GM23338 (cell line): ENCODE results near the gene HAUS5. TPM values are rescaled to one million over a fixed set of nuclear protein-coding genes. Genes with fewer than 3 reads are reported as not detected.

Experiments used
- ATAC-seq: fragments of 200-7000 bp; cut with Tn5 transposase; 3 replicates; pipeline ENCODE4 v1.9.1; 2020
- DNase-seq: peaks from one replicate; pipeline ENCODE4 v3.0.0-alpha.2; 2015; ENCODE audit warnings: low spot score
- H2AFZ ChIP-seq: fragments of 200-600 bp; sonication (generic); 2 replicates; pipeline ENCODE4 v1.8.0; 2016; ENCODE audit warnings: antibody characterized with exemption, mild to moderate bottlenecking, moderate library complexity
- H3F3A ChIP-seq: fragments of 200-600 bp; sonication (generic); replicated peaks from 2 replicates; pipeline ENCODE4 v1.8.0; 2017; ENCODE audit warnings: antibody characterized with exemption, mixed run types, low read depth
- H3K27ac ChIP-seq: fragments of 200-600 bp; sonication (generic); 2 replicates; pipeline ENCODE4 v1.6.1; 2016; ENCODE audit warnings: low read depth
- H3K27me3 ChIP-seq: fragments of 200-600 bp; sonication (generic); 2 replicates; pipeline ENCODE4 v1.8.0; 2016; ENCODE audit warnings: mild to moderate bottlenecking, mixed run types, moderate library complexity; ENCODE audit not compliant: insufficient read depth
- H3K36me3 ChIP-seq: fragments of 200-600 bp; sonication (generic); 2 replicates; pipeline ENCODE4 v1.8.0; 2016; ENCODE audit warnings: mild to moderate bottlenecking; ENCODE audit not compliant: insufficient read depth
- H3K4me1 ChIP-seq: fragments of 200-600 bp; sonication (generic); 2 replicates; pipeline ENCODE4 v1.8.0; 2016; ENCODE audit warnings: mild to moderate bottlenecking, moderate library complexity; ENCODE audit not compliant: insufficient read depth
- H3K4me2 ChIP-seq: fragments of 200-600 bp; sonication (generic); 2 replicates; pipeline ENCODE4 v1.7.1; 2017; ENCODE audit warnings: mixed run types
- H3K4me3 ChIP-seq: fragments of 200-600 bp; sonication (generic); 2 replicates; pipeline ENCODE4 v1.6.1; 2016; ENCODE audit warnings: mixed run types
- H3K79me2 ChIP-seq: fragments of 200-600 bp; sonication (generic); replicated peaks from 2 replicates; pipeline ENCODE4 v1.8.0; 2017; ENCODE audit warnings: mild to moderate bottlenecking; ENCODE audit not compliant: insufficient read depth
- H3K9me2 ChIP-seq: fragments of 200-600 bp; sonication (generic); 2 replicates; pipeline ENCODE4 v1.8.0; 2017; ENCODE audit not compliant: insufficient read depth
- H4K20me1 ChIP-seq: fragments of 200-600 bp; sonication (generic); replicated peaks from 2 replicates; pipeline ENCODE4 v1.8.0; 2017; ENCODE audit warnings: mild to moderate bottlenecking; ENCODE audit not compliant: insufficient read depth
- H3K27ac Mint-ChIP-seq: 2 replicates; pipeline ENCODE4 v1.8.0; 2020; ENCODE audit warnings: inconsistent platforms, mild to moderate bottlenecking, moderate library complexity, mixed read lengths
- H3K27me3 Mint-ChIP-seq: 3 replicates; pipeline ENCODE4 v1.8.0; 2022; ENCODE audit warnings: low read depth, mild to moderate bottlenecking, moderate library complexity, mixed read lengths, inconsistent platforms; ENCODE audit not compliant: insufficient read depth, poor library complexity
- H3K36me3 Mint-ChIP-seq: 3 replicates; pipeline ENCODE4 v1.8.0; 2021; ENCODE audit warnings: low read depth, mild to moderate bottlenecking, inconsistent platforms, moderate library complexity, mixed read lengths
- H3K4me1 Mint-ChIP-seq: 3 replicates; pipeline ENCODE4 v1.8.0; 2020; ENCODE audit warnings: mild to moderate bottlenecking, inconsistent platforms, mixed read lengths
- H3K4me3 Mint-ChIP-seq: 3 replicates; pipeline ENCODE4 v1.8.0; 2021; ENCODE audit warnings: moderate library complexity, mild to moderate bottlenecking, inconsistent platforms, mixed read lengths
- H3K9me3 Mint-ChIP-seq: 3 replicates; pipeline ENCODE4 v1.8.0; 2020; ENCODE audit warnings: moderate library complexity, mild to moderate bottlenecking, inconsistent platforms, mixed read lengths
- CREB1 ChIP-seq: fragments of 250-450 bp; sonication (Bioruptor Pico); IDR thresholded peaks from 2 replicates; pipeline ENCODE4 v1.5.0; 2020; ENCODE audit warnings: low read depth, mild to moderate bottlenecking, moderate library complexity
- CTCF ChIP-seq, 2 experiments: fragments of 200-600 bp in 1 of 2; sonication (generic) in 1 of 2; conservative IDR thresholded peaks; 2 replicates each; pipeline versions ENCODE4 v1.5.1 to v1.6.1; 2016 to 2017; ENCODE audit warnings: antibody characterized with exemption in 2 of 2, low read depth in 2 of 2, mild to moderate bottlenecking in 2 of 2, moderate library complexity in 1 of 2
- ETS1 ChIP-seq: IDR thresholded peaks from 2 replicates; pipeline ENCODE4 v1.6.1; 2016; ENCODE audit warnings: antibody characterized with exemption
- EZH2 ChIP-seq: fragments of 200-600 bp; sonication (generic); IDR thresholded peaks from one replicate; pipeline ENCODE4 v1.8.0; 2017; ENCODE audit warnings: antibody characterized with exemption, mild to moderate bottlenecking, low read depth; ENCODE audit not compliant: unreplicated experiment
- EZH2phosphoT487 ChIP-seq: fragments of 200-600 bp; sonication (generic); IDR thresholded peaks from one replicate; pipeline ENCODE4 v1.8.1; 2018; ENCODE audit warnings: antibody characterized with exemption; ENCODE audit not compliant: unreplicated experiment
- JUNB ChIP-seq: IDR thresholded peaks from one replicate; pipeline ENCODE4 v1.6.1; 2016; ENCODE audit warnings: antibody characterized with exemption; ENCODE audit not compliant: unreplicated experiment
- NANOG ChIP-seq: IDR thresholded peaks from 2 replicates; pipeline ENCODE4 v1.6.1; 2016; ENCODE audit warnings: antibody characterized with exemption, borderline replicate concordance
- POLR2AphosphoS5 ChIP-seq: IDR thresholded peaks from 2 replicates; pipeline ENCODE4 v1.6.1; 2016; ENCODE audit warnings: antibody characterized with exemption, low read depth
- REST ChIP-seq: IDR thresholded peaks from one replicate; pipeline ENCODE4 v1.6.1; 2018; ENCODE audit warnings: antibody characterized with exemption; ENCODE audit not compliant: unreplicated experiment
- STAT1 ChIP-seq: IDR thresholded peaks from one replicate; pipeline ENCODE4 v1.6.1; 2016; ENCODE audit warnings: antibody characterized with exemption; ENCODE audit not compliant: unreplicated experiment
- ZNF114 ChIP-seq: fragments of 250-450 bp; sonication (Bioruptor Pico); IDR thresholded peaks from 2 replicates; pipeline ENCODE4 v1.5.0; 2020; ENCODE audit warnings: mild to moderate bottlenecking, moderate library complexity
- ZNF331 ChIP-seq: fragments of 250-450 bp; sonication (Bioruptor Pico); IDR thresholded peaks from 2 replicates; pipeline ENCODE4 v1.5.0; 2020; ENCODE audit warnings: low read depth, mild to moderate bottlenecking, moderate library complexity
- ZNF462 ChIP-seq: fragments of 250-450 bp; sonication (Bioruptor Pico); IDR thresholded peaks from 2 replicates; pipeline ENCODE4 v1.5.0; 2020; ENCODE audit warnings: mild to moderate bottlenecking, moderate library complexity
- polyA plus RNA-seq: library from polyadenylated mRNA; unstranded; fragments of >200 nt; fragmentation: Nextera tagmentation; extraction: Ambion mirVana; gene quantifications from 2 replicates; pipeline ENCODE4 v1.2.1, GENCODE V29; 2016
- total RNA-seq: library from RNA; depleted of rRNA; stranded (reverse); fragments of >200 nt; shearing (Covaris generic); gene quantifications from 2 replicates; pipeline ENCODE4 v1.2.3, GENCODE V29; 2014

Gene HAUS5
- total and polyA plus RNA-seq, 2 experiments from 2014 or later, result 21.9 to 23.2 TPM

- TF ChIP-seq EZH2, result no peak
- no peak for TF ChIP-seq ZNF331 (CRISPR knock-in tag)
Measured at GRCh38 chr19:35621708-35622107, 9.2 kb downstream of the HAUS5 start (continued).

- no peak for TF ChIP-seq STAT1
- no peak for TF ChIP-seq JUNB
- no peak for TF ChIP-seq EZH2
- no peak for TF ChIP-seq ZNF331 (CRISPR knock-in tag)
- no peak for TF ChIP-seq NANOG
- TF ChIP-seq ETS1, result no peak
- TF ChIP-seq POLR2AphosphoS5, result no peak
- TF ChIP-seq CTCF (conservative IDR thresholded peaks at IDR 0.05; ENCODE audit: low read depth in 2 of 2), result no peak
- no peak for TF ChIP-seq REST
- no peak for TF ChIP-seq CREB1 (CRISPR knock-in tag)
- TF ChIP-seq ZNF114 (CRISPR knock-in tag), result no peak
- TF ChIP-seq ZNF462 (CRISPR knock-in tag), result no peak
- no peak for TF ChIP-seq EZH2phosphoT487
- H3K27me3 Mint-ChIP-seq, result peaks cover 9% of the 10 kb centered on the region
- no peaks in the 10 kb centered on the region for H3K9me3 Mint-ChIP-seq
- no peak overlapping the region for H3K4me3 ChIP-seq
- peak overlapping the region; percentile 61 for H3K27ac Mint-ChIP-seq
- H3K9me2 ChIP-seq, result no peaks in the 10 kb centered on the region
- peaks cover 17% of the 10 kb centered on the region; the same call in 2 of the 3 replicates for H3K36me3 Mint-ChIP-seq
- no peak overlapping the region for H3K4me3 Mint-ChIP-seq
- no peak overlapping the region for H2AFZ ChIP-seq
- no peaks in the 10 kb centered on the region for H4K20me1 ChIP-seq
- no peaks in the 10 kb centered on the region for H3K36me3 ChIP-seq
- H3F3A ChIP-seq, result no peaks in the 10 kb centered on the region
- H3K27ac ChIP-seq, result no peak overlapping the region
- no peak overlapping the region for H3K4me2 ChIP-seq
- no peaks in the 10 kb centered on the region; the same call in 1 of the 2 replicates for H3K4me1 ChIP-seq
- DNase-seq (no peak), ATAC-seq (no peak)
- no peaks in the 10 kb centered on the region for H3K4me1 Mint-ChIP-seq
- H3K79me2 ChIP-seq, result no peaks in the 10 kb centered on the region
- no peaks in the 10 kb centered on the region for H3K27me3 ChIP-seq
Measured at GRCh38 chr19:35622750-35623149, 10.2 kb downstream of the HAUS5 start.
